Choroid plexus epithelial cell (primary cell): Measurements from ENCODE around the gene SPHK2.

Experiments used
- DNase-seq: peaks from one replicate; pipeline ENCODE4 v3.0.0-alpha.2; 2010; ENCODE audit warnings: low read depth
- H3K4me3 ChIP-seq: 2 replicates; pipeline ENCODE4 v1.5.1; 2011; ENCODE audit warnings: low read depth, mild to moderate bottlenecking, control low read depth, low read length, moderate library complexity
- TF ChIP-seq, protein P1 (sequence below): conservative IDR thresholded peaks from 2 replicates; pipeline ENCODE4 v1.5.1; 2011; ENCODE audit warnings: low read depth, mild to moderate bottlenecking, control low read depth, inconsistent platforms, low read length, moderate library complexity

SPHK2 gene

DNA sequence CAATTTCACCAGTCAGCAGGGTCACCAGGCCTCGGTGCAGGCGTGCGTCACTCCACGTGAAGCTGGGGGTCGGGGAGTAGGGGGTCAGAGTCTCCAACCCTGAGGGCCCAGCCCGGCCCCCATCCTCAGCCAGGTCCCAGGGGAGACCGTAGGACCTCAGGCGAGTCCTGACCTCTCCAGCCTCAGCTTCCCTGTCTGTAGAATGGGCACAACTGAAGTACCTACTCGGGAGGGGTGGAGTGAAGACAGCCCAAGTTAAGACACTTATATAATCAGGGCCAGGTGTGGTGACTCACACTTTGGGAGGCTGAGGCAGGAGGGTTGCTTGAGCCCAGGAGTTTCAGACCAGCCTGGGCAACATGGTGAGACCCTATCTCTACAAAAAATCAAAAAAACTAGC is 15.5 kb upstream of the SPHK2 start:
- H3K4me3 ChIP-seq = no peak overlapping the region
- TF ChIP-seq, protein P1, sequence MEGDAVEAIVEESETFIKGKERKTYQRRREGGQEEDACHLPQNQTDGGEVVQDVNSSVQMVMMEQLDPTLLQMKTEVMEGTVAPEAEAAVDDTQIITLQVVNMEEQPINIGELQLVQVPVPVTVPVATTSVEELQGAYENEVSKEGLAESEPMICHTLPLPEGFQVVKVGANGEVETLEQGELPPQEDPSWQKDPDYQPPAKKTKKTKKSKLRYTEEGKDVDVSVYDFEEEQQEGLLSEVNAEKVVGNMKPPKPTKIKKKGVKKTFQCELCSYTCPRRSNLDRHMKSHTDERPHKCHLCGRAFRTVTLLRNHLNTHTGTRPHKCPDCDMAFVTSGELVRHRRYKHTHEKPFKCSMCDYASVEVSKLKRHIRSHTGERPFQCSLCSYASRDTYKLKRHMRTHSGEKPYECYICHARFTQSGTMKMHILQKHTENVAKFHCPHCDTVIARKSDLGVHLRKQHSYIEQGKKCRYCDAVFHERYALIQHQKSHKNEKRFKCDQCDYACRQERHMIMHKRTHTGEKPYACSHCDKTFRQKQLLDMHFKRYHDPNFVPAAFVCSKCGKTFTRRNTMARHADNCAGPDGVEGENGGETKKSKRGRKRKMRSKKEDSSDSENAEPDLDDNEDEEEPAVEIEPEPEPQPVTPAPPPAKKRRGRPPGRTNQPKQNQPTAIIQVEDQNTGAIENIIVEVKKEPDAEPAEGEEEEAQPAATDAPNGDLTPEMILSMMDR = no peak
- DNase-seq = no peak

DNA sequence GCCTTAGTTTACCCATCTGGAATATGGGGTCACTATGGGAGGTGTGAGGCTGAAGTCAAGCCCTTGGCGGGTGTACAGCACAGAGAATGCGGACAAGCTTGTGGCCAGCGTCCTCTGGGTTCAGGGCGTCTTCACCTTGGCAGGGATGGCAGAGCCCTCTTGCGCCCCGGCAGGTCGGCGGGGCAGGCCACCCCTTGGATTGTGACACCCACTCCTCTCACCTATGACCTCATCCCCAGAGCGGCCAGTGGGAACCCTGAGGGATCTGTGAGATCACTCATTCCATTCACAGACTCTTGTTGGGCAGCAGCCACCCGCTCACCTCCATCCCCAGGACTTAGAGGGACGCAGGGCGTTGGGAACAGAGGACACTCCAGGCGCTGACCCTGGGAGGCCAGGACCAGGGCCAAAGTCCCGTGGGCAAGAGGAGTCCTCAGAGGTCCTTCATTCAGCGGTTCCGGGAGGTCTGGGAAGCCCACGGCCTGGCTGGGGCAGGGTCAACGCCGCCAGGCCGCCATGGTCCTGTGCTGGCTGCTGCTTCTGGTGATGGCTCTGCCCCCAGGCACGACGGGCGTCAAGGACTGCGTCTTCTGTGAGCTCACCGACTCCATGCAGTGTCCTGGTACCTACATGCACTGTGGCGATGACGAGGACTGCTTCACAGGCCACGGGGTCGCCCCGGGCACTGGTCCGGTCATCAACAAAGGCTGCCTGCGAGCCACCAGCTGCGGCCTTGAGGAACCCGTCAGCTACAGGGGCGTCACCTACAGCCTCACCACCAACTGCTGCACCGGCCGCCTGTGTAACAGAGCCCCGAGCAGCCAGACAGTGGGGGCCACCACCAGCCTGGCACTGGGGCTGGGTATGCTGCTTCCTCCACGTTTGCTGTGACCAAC is 12.6 kb upstream of the SPHK2 start, which contains the start of gene SPACA4:
SPACA4 (plus strand) TSS at position 280 of the 896 bp plus-strand sequence; CDS start at position 517, 237 bp downstream.
- TF ChIP-seq, protein P1 = no peak
- no peak for DNase-seq
- H3K4me3 ChIP-seq = no peak within 1 kb of the TSS

- TF ChIP-seq, protein P1 = no peak
- H3K4me3 ChIP-seq = no peak overlapping the region
These were observed 11.9 kb upstream of the SPHK2 start for GRCh38 chr19:48607359-48607755.

DNA sequence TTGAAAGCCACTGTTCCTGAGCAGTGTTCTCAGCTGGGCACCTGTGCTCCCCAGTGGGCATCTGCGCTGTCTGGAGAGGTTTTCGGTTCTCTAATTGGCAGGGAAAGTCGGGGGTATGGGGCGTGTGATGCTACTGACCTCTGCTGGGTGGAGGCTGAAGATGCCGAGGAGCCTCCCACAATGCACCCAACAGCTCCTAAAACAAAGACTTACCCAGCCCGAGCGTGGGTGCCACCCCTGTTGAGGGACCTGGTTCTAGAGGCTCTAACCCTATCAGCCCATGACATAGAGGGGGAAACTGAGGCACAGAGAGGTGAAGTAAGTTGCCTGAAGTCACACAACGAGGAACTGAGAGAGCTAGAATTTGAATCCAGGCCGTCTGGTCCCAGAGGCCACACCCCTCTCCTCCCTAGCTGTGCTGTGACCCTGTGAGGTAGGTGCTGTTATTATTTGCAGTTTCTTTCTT is 10.5 kb upstream of the SPHK2 start:
- H3K4me3 ChIP-seq = no peak overlapping the region
- peak; percentile 52 for DNase-seq
- TF ChIP-seq, protein P1 = peak; percentile 67

More at GRCh38 chr19:48607359-48607755, 11.9 kb upstream of the SPHK2 start:
- DNase-seq = no peak

DNA sequence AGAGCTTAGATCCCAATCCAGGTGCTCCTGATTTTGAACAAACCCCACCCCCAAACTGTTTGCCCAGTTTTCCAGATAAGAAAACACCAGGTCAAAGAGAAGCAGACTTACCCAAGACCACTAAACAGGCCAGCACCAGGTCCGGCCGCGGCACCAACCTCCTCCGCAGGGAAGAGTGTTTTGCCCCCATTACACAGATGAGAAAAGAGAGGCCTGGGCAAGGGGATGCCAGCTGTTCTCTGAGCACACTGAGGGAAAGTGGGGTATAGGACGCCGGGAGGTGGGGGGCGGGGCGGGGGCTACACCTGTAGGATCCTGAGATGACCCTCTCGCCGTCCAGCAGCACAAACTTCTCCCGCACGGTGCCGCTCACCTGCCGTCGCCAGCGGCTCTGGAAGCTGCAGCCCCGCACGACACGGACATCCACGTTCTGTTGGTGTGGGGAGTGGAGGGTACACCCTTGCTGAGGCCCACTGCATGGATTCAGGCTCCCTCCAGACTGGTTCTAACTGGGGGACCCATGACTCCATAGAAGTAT is 9.7 kb upstream of the SPHK2 start:
- H3K4me3 ChIP-seq = no peak overlapping the region
- DNase-seq = no peak
- TF ChIP-seq, protein P1 = no peak

GRCh38 chr19:48611872-48612271 is 7.4 kb upstream of the SPHK2 start:
- DNase-seq = no peak
- H3K4me3 ChIP-seq = no peak overlapping the region

More at GRCh38 chr19:48611872-48612271, 7.4 kb upstream of the SPHK2 start:
- TF ChIP-seq, protein P1 = no peak
